GM03348 (cell line): ENCODE data around the gene RAB44.
"Not testable (repeated sequence)": the region's sequence is repeated elsewhere in the genome, so short reads cannot be mapped to it uniquely, and the experiment has no call there.

ENCODE experiments used
- DNase-seq: peaks from one replicate; pipeline ENCODE4 v3.0.0; 2012; ENCODE audit warnings: low spot score

The RAB44 gene

GRCh38 chr6:36713846-36714245 lies 16.2 kb downstream of the RAB44 start:
- DNase-seq: no peak

GRCh38 chr6:36714511-36714910 lies 16.9 kb downstream of the RAB44 start:
- DNase-seq: no peak

GRCh38 chr6:36715469-36715868 lies 17.8 kb downstream of the RAB44 start:
- no peak for DNase-seq

DNA sequence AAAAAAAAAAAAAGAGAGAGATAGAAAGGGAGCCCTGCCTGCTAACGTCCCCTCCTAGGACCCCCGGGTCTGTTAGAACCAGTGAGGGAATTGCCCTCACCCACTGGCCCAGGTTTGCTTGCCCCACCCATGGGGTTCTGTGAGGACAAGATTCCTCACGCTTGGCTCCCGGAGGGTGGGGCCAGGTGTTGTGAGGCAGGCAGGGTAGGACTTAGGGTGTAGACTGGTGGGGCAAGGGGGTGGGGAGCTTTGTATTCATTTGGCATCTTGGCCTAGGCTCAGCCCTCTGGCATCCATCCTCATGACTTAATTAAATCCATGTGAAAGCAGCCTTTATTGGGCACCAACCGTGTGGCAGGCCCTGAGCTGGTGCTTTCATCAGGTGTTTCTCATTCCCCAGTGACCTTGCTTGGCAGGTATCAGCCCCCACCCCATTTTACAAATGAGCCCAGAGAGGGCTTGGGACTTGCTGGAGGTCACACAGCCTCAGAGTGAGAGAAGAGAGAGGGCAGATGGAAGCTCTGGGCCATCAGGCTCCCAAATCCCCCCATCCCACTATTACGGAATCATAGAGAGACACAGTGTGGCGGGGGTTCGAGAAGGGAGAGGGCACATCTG lies 19.0 kb downstream of the RAB44 start:
- no peak for DNase-seq

GRCh38 chr6:36717231-36717825 lies 19.7 kb downstream of the RAB44 start:
- no peak for DNase-seq

GRCh38 chr6:36717871-36718540 lies 20.4 kb downstream of the RAB44 start:
- no peak for DNase-seq

DNA sequence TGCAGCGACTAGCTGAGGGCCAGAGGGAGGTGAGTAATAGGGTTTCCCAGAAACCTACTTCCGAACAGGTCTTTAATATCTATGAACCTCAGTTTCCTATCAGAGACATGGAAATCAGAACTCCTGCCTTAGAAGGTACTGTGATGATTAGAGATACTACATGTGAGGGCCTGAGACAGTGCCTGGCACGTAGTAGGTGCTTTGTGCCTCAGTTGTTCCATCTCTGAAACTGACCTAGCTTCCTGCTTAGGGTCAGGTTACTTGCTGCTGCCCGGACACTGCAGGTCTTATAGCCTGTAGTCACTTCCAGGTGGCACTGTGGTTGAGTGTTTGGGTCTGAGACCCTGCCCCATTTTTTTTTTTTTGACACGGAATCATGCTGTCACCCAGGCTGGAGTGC lies 20.9 kb downstream of the RAB44 start:
- DNase-seq: no peak

GRCh38 chr6:36719126-36719525 lies 21.5 kb downstream of the RAB44 start:
- no peak for DNase-seq

DNA sequence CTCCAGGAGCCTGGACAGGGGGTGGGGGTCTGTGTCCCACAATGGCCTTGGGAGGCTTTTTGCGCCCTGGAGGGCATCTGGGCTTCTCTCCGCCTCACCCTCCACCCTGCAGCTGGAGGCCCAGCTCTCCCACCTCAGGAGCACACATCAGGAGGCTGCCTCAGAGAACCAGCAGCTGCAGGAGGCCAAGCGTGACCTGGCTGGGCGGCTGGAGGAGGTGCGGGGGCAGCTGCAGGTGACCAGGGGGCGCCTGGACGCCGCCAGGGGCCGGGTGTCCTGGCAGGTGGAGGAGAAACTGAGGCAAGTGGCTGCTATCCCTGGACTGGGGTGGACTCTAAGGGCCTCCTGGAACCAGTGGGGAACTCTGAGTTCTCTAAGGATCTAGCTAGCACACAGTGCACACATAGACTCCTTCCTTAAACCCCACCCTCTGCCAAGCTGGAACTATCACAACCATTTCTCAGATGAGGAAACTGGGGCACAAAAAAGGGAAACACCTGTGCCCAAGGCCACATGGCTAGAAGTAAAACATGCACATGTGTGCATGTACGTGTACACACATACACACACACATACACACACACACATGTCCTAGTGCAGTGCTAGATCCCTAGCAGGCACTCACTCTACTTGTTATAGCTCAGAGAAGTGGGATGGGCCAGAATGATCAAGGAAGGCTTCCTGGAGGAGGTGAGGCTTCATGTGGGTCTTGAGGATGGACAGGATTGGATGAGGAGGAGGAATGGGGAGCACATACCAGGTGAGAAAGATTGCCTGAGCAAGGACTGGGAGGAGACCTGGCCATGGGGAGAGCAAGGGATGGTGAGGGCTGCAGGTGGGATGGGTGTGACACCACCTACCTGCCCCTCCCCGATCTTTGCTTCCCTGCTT lies 22.9 kb downstream of the RAB44 start:
- no peak for DNase-seq

GRCh38 chr6:36721369-36722140 lies 23.9 kb downstream of the RAB44 start:
- no peak for DNase-seq

DNA sequence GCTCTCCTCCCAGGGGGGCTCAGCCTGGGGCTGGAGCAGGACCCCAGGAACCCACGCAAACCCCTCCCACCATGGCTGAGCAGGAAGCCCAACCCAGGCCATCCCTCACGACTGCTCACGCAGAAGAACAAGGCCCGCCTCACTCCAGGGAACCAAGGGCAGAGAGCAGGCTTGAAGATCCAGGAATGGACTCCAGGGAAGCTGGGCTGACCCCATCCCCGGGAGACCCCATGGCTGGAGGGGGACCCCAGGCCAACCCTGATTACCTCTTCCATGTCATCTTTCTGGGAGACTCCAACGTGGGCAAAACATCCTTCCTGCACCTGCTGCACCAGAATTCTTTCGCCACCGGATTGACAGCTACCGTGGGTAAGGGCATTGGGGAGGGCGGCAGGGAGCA lies 24.7 kb downstream of the RAB44 start:
- no peak for DNase-seq

DNA sequence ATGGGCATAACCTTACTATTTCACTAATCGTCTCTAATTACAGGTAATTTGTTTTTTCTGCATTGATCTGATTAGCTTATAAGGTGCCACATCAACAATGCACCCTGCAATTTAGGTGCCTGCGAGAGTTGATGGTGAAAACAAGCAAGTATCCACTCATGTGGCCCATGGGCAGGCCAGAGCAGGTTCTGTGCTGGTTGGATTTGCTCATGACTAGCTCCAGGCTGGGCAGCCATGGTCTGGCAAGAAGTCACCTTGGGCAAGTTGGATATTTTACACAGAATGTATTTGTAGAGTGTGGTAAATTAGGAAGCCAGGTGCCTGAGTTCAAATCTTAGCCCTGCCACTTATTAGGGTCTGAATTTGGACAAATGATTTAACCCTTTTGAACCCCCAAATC lies 25.3 kb downstream of the RAB44 start:
- no peak for DNase-seq

DNA sequence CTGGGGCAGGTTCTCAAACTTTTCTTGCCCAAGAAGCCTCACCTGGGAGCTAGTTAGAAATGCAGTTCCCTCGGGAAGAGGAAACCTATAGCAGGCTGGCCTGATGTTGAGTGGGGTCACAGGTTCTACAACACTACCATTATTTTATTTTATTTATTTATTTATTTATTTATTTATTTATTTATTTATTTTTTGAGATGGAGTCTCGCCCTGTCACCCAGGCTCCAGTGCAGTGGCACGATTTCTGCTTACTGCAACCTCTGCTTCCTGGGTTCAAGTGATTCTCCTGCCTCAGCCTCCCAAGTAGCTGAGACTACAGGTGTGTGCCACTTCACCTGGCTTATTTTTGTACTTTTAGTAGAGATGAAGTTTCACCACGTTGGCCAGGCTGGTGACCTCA lies 26.4 kb downstream of the RAB44 start:
- DNase-seq: not testable (repeated sequence)

GRCh38 chr6:36724514-36725390 lies 27.1 kb downstream of the RAB44 start:
- DNase-seq: peak; percentile 86

DNA sequence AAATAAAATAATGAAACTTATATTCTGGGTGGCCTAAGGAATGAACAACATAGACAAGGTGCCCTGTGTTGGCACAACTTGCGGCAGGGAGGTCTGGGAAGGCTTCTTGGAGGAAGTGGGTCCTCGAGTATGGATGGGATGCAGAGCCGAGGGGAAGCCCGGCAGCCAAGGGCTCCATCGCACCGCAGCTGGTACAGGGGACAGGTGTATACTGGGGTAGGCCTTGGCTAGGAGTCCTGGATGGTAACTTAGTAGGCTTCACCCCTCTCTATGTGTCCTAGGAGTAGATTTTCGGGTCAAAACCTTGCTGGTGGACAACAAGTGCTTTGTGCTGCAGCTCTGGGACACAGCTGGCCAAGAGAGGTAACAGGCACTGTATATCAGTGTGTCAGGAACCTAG lies 28.0 kb downstream of the RAB44 start:
- DNase-seq: no peak

DNA sequence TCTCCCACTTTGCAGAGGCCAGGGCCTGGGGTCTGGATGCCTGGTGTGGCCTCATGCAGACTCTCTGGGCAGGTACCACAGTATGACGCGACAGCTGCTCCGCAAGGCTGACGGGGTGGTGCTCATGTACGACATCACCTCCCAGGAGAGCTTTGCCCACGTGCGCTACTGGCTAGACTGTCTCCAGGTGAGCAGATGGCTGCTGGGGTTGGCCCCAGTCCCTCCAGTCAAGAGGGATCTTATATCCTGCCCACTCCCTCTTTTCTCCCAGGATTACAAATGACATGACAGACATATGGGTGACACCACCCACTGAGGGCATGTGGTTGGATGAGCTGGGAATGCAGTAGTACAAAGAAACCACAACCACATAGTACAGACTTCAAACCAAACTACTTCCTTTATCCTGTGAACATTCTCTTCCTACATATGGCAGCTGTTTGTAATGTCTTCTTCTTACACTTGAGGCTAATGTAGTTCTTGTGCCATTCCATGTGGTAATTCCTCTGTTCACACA lies 29.9 kb downstream of the RAB44 start:
- DNase-seq: peak; percentile 49

DNA sequence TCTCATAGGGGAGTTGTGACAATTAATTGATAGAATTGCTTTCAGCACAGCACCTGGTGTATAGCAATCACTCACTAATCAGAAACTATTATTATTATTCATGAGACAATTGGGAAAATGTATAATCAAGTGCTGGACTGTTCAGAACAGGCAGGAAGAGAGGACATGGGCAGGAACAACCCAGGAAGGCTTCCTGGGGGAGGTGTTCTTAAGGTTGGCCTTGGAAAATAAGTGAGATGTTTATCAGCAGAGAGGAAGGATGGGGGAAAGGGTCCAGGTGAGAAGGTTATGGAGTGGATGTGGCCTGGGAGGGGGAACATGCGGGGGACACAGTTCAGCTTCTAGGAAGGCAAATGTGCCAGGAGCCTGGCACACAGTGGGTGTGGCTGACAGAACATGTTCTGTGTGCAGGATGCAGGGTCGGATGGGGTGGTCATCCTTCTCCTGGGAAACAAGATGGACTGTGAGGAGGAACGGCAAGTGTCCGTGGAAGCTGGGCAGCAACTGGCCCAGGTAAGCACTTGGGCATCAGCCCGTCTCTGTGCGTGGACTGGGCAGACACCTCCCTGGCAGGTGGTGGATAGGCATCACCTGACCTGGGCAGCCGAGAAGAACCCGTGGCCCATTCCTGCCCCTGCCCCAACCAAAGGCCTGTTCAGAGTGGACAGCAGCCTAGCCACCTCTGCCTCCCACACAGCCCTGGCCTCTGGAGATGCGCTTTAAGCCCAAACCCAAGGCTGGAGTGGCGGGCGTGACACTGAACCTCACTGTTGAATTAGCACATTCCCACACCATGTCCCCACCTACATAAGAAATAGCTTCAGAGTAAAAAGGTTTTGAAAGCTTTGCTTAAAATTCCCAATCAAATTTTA lies 30.9 kb downstream of the RAB44 start:
- DNase-seq: no peak

GRCh38 chr6:36729161-36729524 lies 31.5 kb downstream of the RAB44 start:
- DNase-seq: peak; percentile 80
